Stimulated activated naive CD8-positive, alpha-beta T cell treated with anti-CD3 and anti-CD28 coated beads, Interleukin-15, Interleukin-2, amounts not matched to agents 100 ng/mL and 50 ng/mL, for 24 hours (primary cell): ENCODE results near the gene GASK1B.
A peak's percentile ranks its signal among the peaks of the same experiment; 100 is the strongest.

Experiments used
- H3K27ac Mint-ChIP-seq: one replicate; pipeline ENCODE4 v1.8.0; 2021; ENCODE audit warnings: mild to moderate bottlenecking, mixed read lengths
- H3K27me3 Mint-ChIP-seq: one replicate; pipeline ENCODE4 v1.8.0; 2021; ENCODE audit warnings: mixed read lengths
- H3K36me3 Mint-ChIP-seq: one replicate; pipeline ENCODE4 v1.8.0; 2021; ENCODE audit warnings: low read depth, mixed read lengths
- H3K4me1 Mint-ChIP-seq: one replicate; pipeline ENCODE4 v1.8.0; 2021; ENCODE audit warnings: low read depth, mixed read lengths
- H3K4me3 Mint-ChIP-seq: one replicate; pipeline ENCODE4 v1.8.0; 2021; ENCODE audit warnings: mild to moderate bottlenecking, mixed read lengths
- H3K9me3 Mint-ChIP-seq: one replicate; pipeline ENCODE4 v1.8.0; 2021; ENCODE audit warnings: mixed read lengths

The GASK1B gene

GRCh38 chr4:158172261-158173258 is at the start of gene GASK1B:
Gene GASK1B (minus strand): TSS chr4:158173025. CDS start chr4:158171375, 1,650 bp downstream.
- no peak within 1 kb of the TSS for H3K4me3 Mint-ChIP-seq
- no peak within 1 kb of the TSS for H3K27ac Mint-ChIP-seq
- no peaks in the 10 kb centered on the region for H3K36me3 Mint-ChIP-seq
- peaks cover 37% of the 10 kb centered on the region for H3K27me3 Mint-ChIP-seq
- H3K4me1 Mint-ChIP-seq = no peaks in the 10 kb centered on the region
- no peaks in the 10 kb centered on the region for H3K9me3 Mint-ChIP-seq

- H3K9me3 Mint-ChIP-seq = no peaks in the 10 kb centered on the region
- H3K36me3 Mint-ChIP-seq = no peaks in the 10 kb centered on the region
- no peak overlapping the region for H3K27ac Mint-ChIP-seq
- no peaks in the 10 kb centered on the region for H3K27me3 Mint-ChIP-seq
- no peak overlapping the region for H3K4me3 Mint-ChIP-seq
- H3K4me1 Mint-ChIP-seq = no peaks in the 10 kb centered on the region
Measured at GRCh38 chr4:158219623-158220022, 46.8 kb upstream of the GASK1B start.

- no peaks in the 10 kb centered on the region for H3K4me1 Mint-ChIP-seq
- H3K27ac Mint-ChIP-seq = no peak overlapping the region
- peaks cover 9% of the 10 kb centered on the region for H3K27me3 Mint-ChIP-seq
- no peaks in the 10 kb centered on the region for H3K36me3 Mint-ChIP-seq
- H3K9me3 Mint-ChIP-seq = no peaks in the 10 kb centered on the region
- no peak overlapping the region for H3K4me3 Mint-ChIP-seq
Measured at GRCh38 chr4:158217763-158218162, 44.9 kb upstream of the GASK1B start.

GRCh38 chr4:158214856-158215255 is 42.0 kb upstream of the GASK1B start:
- Mint-ChIP-seq H3K27me3 (peaks cover 30% of the 10 kb centered on the region), H3K4me1 (peaks cover 13% of the 10 kb centered on the region), H3K27ac (no peak overlapping the region), H3K9me3 (no peaks in the 10 kb centered on the region), H3K4me3 (no peak overlapping the region), H3K36me3 (no peaks in the 10 kb centered on the region)

DNA sequence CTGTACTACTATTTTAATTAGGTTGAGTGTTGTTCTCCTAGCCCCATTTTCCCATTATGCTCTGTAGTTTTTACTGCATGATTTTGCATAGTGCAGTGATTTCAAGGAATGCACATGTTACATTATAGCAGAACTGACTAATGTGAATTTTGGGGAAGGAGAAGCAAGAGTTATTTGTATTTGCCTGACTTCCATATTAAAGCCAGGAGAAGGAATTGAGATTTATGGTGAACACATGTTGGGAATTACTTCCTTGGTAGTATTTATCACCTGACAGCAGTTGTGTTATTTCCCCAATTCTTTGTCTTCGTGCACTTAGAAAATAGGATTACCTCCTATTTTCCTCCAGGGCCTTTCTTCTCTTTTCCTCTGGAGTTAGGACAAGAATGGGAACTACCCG is 40.6 kb upstream of the GASK1B start:
- H3K27me3 Mint-ChIP-seq = peaks cover 36% of the 10 kb centered on the region
- no peaks in the 10 kb centered on the region for H3K36me3 Mint-ChIP-seq
- no peak overlapping the region for H3K27ac Mint-ChIP-seq
- no peak overlapping the region for H3K4me3 Mint-ChIP-seq
- H3K9me3 Mint-ChIP-seq = no peaks in the 10 kb centered on the region
- peaks cover 22% of the 10 kb centered on the region for H3K4me1 Mint-ChIP-seq

DNA sequence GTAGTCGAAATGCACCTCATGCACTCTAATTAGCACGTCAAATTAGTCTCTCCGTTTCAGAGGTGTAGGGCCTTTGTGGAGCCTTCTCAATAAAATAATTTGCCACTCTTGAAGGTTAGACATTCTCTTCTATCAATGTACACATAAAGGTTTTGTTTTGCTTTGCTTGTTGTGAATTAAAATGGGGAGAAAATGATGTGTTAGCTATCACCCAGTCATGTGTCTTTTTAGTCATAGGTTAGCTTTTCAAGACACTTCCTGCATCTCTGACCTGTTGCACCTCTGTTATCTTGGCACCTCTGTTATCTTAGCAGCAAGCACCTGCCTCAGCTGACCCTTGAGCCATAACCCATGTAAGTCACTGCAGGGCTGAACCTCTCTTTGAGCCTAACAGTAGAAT is 38.4 kb upstream of the GASK1B start:
- Mint-ChIP-seq H3K9me3 (no peaks in the 10 kb centered on the region), H3K27ac (no peak overlapping the region), H3K4me1 (peaks cover 22% of the 10 kb centered on the region), H3K36me3 (no peaks in the 10 kb centered on the region), H3K27me3 (peaks cover 46% of the 10 kb centered on the region), H3K4me3 (peak overlapping the region; percentile 56)

GRCh38 chr4:158209825-158210807 is 37.3 kb upstream of the GASK1B start, which contains the start of gene TMEM144:
Gene TMEM144 (plus strand): TSS chr4:158210486. CDS start chr4:158212668, 2,182 bp downstream.
- H3K36me3 Mint-ChIP-seq = no peaks in the 10 kb centered on the region

GRCh38 chr4:158208963-158209640 is 36.3 kb upstream of the GASK1B start:
- Mint-ChIP-seq H3K36me3 (no peaks in the 10 kb centered on the region), H3K27ac (no peak overlapping the region), H3K9me3 (no peaks in the 10 kb centered on the region), H3K27me3 (peaks cover 42% of the 10 kb centered on the region), H3K4me1 (peaks cover 22% of the 10 kb centered on the region), H3K4me3 (no peak overlapping the region)

More at GRCh38 chr4:158209825-158210807, 37.3 kb upstream of the GASK1B start, which contains the start of gene TMEM144:
- Mint-ChIP-seq H3K27me3 (peaks cover 46% of the 10 kb centered on the region), H3K4me1 (peaks cover 22% of the 10 kb centered on the region), H3K27ac (no peak within 1 kb of the TSS), H3K4me3 (peak within 1 kb of the TSS; percentile 78), H3K9me3 (no peaks in the 10 kb centered on the region)

DNA sequence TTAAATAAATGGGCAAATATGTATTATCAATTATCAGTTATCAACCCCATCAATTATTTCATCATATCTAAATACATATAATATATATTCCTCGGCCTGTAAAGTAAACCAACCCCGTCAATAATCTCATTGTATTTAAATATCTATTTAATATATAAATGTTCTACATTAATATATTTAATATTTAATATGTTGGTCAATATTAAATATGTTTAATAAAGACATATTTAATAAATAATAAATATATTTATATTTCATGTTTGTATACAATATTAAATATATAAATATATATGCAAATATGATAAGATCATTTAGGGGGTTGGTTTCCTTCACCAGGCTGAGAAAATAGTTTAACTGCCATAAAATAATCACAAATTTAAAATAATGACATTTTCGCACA is 31.1 kb upstream of the GASK1B start:
- Mint-ChIP-seq H3K27ac (no peak overlapping the region), H3K36me3 (no peaks in the 10 kb centered on the region), H3K4me1 (no peaks in the 10 kb centered on the region), H3K4me3 (no peak overlapping the region), H3K9me3 (no peaks in the 10 kb centered on the region), H3K27me3 (peaks cover 11% of the 10 kb centered on the region)

GRCh38 chr4:158203436-158203835 is 30.6 kb upstream of the GASK1B start:
- no peaks in the 10 kb centered on the region for H3K9me3 Mint-ChIP-seq
- H3K27ac Mint-ChIP-seq = no peak overlapping the region
- no peaks in the 10 kb centered on the region for H3K4me1 Mint-ChIP-seq
- no peak overlapping the region for H3K4me3 Mint-ChIP-seq
- peaks cover 10% of the 10 kb centered on the region for H3K27me3 Mint-ChIP-seq
- H3K36me3 Mint-ChIP-seq = no peaks in the 10 kb centered on the region

GRCh38 chr4:158202481-158202880 is 29.7 kb upstream of the GASK1B start:
- no peaks in the 10 kb centered on the region for H3K9me3 Mint-ChIP-seq
- no peaks in the 10 kb centered on the region for H3K4me1 Mint-ChIP-seq
- no peaks in the 10 kb centered on the region for H3K36me3 Mint-ChIP-seq
- no peak overlapping the region for H3K27ac Mint-ChIP-seq
- no peak overlapping the region for H3K4me3 Mint-ChIP-seq
- H3K27me3 Mint-ChIP-seq = peaks cover under 1% of the 10 kb centered on the region

- H3K4me3 Mint-ChIP-seq = no peak overlapping the region
- H3K27ac Mint-ChIP-seq = no peak overlapping the region
- peaks cover 4% of the 10 kb centered on the region for H3K27me3 Mint-ChIP-seq
- H3K9me3 Mint-ChIP-seq = no peaks in the 10 kb centered on the region
- no peaks in the 10 kb centered on the region for H3K36me3 Mint-ChIP-seq
- no peaks in the 10 kb centered on the region for H3K4me1 Mint-ChIP-seq
Measured at GRCh38 chr4:158201876-158202275, 29.1 kb upstream of the GASK1B start.

GRCh38 chr4:158201322-158201721 is 28.5 kb upstream of the GASK1B start:
- Mint-ChIP-seq H3K27me3 (peaks cover 5% of the 10 kb centered on the region), H3K9me3 (no peaks in the 10 kb centered on the region), H3K4me3 (no peak overlapping the region), H3K36me3 (no peaks in the 10 kb centered on the region), H3K27ac (no peak overlapping the region), H3K4me1 (no peaks in the 10 kb centered on the region)

- no peaks in the 10 kb centered on the region for H3K36me3 Mint-ChIP-seq
- H3K4me1 Mint-ChIP-seq = no peaks in the 10 kb centered on the region
- H3K9me3 Mint-ChIP-seq = no peaks in the 10 kb centered on the region
- H3K27ac Mint-ChIP-seq = no peak overlapping the region
- peaks cover 5% of the 10 kb centered on the region for H3K27me3 Mint-ChIP-seq
- no peak overlapping the region for H3K4me3 Mint-ChIP-seq
Measured at GRCh38 chr4:158200214-158200613, 27.4 kb upstream of the GASK1B start.
